Suprapubic skin (tissue), 3 donors: ENCODE data around the gene CD6.

Experiments
- CTCF ChIP-seq, 2 donors: fragments of 200-600 bp in 1 of 2; fragments of 450-650 bp in 1 of 2; sonication (generic) in 1 of 2; IDR thresholded peaks; one replicate each; pipeline ENCODE4 v1.5.1; 2016 to 2019; ENCODE audit warnings: antibody characterized with exemption in 2 of 2, mild to moderate bottlenecking in 1 of 2, moderate library complexity in 1 of 2
- POLR2AphosphoS5 ChIP-seq, 3 donors: sonication (generic); formaldehyde crosslinking; IDR thresholded peaks; one replicate each; pipeline ENCODE4 v1.6.1; 2017; ENCODE audit warnings: antibody characterized with exemption in 3 of 3

DNA sequence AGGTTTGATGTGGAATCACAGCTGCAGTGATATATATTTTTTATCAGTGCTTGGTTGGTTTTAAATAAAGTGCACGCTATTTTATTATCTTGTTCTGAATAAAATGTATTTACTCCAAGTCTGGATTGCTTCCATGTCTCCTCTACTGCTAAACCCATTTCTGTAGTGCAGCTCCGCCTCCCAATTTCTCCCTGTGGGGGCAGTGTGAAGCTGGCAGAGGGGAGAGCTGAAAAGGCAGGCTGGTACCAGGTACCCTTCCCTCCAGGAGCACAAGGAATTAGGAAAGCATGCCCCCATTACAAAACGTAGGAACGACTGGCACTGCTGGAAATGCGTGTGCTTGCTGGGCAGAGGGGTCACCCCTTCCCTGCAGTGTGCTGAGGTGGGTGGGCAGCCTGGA, 48.2 kb upstream of the CD6 start:
- TF ChIP-seq CTCF (IDR thresholded peaks at IDR 0.05) (no peak), POLR2AphosphoS5 (IDR thresholded peaks at IDR 0.05) (no peak)
